NCI-H2107 (cell line): ENCODE data around the gene ERBB2.

Experiments used
- DNase-seq: peaks from one replicate; lab custom pipeline; 2025; lab: John Stamatoyannopoulos, UW

ERBB2 gene

DNA sequence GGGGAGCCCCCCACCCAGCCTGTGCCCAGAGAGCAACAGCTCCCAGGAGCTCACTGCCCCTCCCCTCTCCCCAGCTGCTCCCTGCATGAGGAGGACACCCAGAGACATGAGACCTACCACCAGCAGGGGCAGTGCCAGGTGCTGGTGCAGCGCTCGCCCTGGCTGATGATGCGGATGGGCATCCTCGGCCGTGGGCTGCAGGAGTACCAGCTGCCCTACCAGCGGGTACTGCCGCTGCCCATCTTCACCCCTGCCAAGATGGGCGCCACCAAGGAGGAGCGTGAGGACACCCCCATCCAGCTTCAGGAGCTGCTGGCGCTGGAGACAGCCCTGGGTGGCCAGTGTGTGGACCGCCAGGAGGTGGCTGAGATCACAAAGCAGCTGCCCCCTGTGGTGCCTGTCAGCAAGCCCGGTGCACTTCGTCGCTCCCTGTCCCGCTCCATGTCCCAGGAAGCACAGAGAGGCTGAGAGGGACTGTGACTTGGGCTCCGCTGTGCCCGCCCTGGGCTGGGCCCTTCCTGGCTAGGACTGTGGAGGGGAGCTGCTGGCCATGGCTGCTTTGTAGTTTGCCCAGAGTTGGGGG lies 34.1 kb upstream of the ERBB2 start:
- DNase-seq = peak; percentile 25

DNA sequence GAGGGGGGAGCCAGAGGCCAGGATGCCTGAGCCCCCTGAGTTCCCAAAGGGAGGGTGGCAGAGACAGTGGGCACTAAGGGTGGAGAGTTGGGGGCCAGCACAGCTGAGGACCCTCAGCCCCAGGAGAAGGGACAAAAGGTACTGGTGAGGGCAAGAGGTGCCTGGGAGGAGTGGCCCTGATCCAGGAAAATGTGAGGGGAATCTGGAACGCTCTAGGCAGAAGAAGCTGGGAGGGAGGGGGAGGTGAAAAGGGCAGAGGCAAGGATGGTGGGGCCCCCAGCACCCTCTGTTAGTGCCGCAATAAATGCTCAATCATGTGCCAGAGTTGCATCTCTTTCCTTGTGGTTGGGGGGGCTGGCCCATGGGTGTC lies 33.6 kb upstream of the ERBB2 start:
- DNase-seq = no peak

GRCh38 chr17:39666601-39667261 lies 33.1 kb upstream of the ERBB2 start:
- no peak for DNase-seq

GRCh38 chr17:39667262-39667944 lies 32.5 kb upstream of the ERBB2 start:
- DNase-seq = no peak

- peak; percentile 52 for DNase-seq
Observed at GRCh38 chr17:39667945-39668924, 31.6 kb upstream of the ERBB2 start, which contains the start of gene PNMT. Gene PNMT, plus strand, starts transcription at chr17:39668453. Its CDS starts 23 bp downstream, at chr17:39668476.

GRCh38 chr17:39669897-39670735 lies 29.7 kb upstream of the ERBB2 start:
- no peak for DNase-seq

GRCh38 chr17:39670746-39671145 lies 29.1 kb upstream of the ERBB2 start:
- DNase-seq = no peak

DNA sequence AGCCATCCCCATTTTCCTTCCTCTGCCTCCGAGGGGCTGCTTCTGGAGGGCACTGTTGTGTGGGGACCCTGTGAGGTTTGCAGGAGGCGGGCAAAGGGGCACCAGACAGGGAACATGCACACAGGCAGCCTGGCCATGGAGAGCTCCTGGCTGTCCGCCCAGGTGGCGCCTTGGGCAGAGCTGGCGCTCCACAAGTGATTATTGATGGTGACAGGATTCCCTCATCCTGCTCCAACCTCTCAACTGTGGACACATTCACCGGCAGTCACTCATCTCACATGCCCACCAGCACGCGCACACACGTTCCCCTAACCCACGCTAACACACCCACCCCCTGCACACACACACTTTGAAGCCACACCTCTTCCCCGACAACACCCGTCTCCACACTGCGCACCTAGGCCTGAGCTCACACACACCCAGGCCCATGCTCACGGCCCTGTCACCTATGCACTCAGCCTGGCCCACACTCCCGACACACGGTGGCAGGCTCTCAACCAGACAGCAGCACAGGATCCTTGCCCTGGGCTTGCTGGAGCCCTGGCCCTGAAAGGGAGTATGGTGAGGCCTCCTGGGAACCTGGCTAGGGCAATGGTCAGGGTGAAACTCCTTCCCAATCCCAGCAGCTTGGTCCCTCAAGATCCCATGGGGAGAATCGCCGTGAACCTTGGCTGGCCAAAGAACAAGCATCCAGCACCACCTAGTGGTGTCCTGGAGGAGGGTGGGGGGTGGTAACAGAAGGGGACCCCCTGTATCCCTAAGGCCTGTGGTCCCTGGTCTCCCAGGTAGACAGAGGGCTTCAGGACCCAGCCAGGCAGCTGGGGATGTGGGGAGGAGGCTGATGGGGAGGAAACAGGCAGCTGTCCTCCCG lies 28.0 kb upstream of the ERBB2 start:
- DNase-seq = no peak

- no peak for DNase-seq
Observed at GRCh38 chr17:39672522-39673334, 27.1 kb upstream of the ERBB2 start.

DNA sequence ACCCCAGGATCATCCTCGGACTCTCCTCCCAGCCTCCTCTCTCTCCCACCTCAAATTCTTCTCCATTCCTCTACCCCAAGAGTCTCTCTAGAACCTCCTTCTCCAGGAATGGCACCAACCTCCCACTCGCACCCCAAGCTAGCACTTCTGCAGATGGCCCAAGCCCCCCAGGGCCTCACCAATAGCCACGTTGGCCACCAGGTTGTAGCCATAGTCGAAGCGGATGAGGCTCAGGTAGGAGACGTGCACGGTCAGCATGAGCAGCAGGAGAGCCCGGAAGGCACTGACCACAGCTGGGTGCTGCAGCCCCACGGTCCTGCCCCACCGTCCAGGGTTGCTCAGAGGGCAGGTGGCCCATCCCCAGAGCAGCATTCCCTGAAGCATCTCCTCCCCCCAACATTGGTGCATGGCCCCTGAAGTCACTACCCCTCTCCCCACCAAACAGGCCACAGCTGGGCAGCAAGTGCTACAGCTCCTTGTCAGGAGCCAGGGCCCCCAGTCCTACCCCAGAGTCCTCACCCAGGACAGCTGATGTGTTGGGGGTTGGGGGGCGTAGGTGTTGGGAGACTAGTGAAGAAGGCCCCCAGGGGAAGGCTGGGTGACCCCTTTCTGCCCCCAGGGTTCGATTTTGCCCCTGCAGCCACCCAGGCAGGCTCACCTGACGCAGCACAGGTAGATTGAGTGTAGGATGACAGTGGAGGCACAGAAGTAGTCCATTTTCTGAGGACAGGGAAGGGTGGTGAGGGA lies 26.4 kb upstream of the ERBB2 start:
- DNase-seq = no peak

DNA sequence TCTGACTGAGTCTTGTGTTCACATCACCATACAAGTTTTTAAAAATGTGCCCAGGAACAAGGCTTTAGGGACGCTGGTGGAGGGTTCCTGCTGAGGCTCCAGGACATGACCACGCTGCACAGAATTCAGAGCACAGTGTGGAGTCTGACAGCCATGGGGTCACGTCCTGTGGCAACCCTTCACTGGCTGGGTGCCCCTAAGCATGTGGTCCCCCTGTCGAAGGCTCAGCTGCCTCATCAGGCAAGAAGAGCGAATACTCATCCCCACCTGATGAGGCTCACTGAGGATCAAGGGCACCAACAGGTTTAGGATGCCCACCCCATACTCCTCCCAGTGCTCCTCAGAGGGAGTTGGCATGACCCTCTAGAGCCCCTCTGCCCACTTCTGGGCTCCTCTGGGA lies 25.7 kb upstream of the ERBB2 start:
- DNase-seq = no peak

- peak; percentile 73 for DNase-seq
Observed at GRCh38 chr17:39674702-39675389, 25.0 kb upstream of the ERBB2 start.

- no peak for DNase-seq
Observed at GRCh38 chr17:39675390-39676082, 24.3 kb upstream of the ERBB2 start.

- DNase-seq = peak; percentile 78
Observed at GRCh38 chr17:39676198-39676819, 23.6 kb upstream of the ERBB2 start.

- DNase-seq = no peak
Observed at GRCh38 chr17:39677072-39677471, 22.8 kb upstream of the ERBB2 start.

DNA sequence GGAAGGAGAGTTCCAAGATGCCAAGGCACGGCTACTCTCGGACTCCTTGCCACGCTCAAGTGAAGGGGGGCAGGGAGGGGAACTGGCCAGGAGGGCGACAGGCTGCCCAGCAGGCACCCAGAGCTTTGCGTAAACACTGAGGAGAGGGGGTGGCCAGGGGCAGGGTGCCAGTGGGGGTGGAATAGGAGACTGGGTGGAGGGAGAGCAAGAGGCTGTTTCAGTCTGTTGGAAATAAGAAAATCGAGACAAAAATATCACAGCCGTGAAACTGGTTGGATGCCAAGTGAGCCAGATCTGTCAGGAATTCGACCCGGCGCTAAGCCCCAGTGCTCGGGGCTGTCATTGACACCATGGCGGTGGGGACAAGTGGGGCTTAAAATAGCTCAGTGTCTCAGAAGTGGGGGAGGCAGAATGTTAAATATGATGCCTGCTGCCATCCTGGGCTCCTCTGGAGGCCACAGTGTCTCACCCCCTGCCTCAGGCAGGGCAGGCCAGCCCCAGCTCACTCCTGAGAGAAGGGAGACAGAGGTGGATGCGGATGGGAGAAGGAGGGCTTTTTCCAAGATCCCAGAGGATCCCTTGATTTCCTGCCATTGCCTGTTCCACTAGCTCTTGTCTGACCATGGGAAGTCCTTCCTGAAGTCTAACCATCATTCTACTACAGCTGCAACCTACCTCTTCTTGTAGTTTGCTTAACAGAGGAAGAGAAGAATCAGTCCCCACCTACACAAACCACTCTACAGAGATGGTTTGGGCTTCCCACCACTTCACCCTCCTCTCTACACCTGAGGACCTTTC lies 22.1 kb upstream of the ERBB2 start:
- peak; percentile 89 for DNase-seq
